Activated T-helper 9 cell treated with anti-CD3 and anti-CD28 coated beads, Interleukin-2, amount 50 U/mL, for 16 hours (primary cell): ENCODE data around the gene PLP1.
"Not testable (repeated sequence)": the region's sequence is repeated elsewhere in the genome, so short reads cannot be mapped to it uniquely, and the experiment has no call there.

Source experiments
- DNase-seq: peaks from one replicate; pipeline ENCODE4 v3.0.0-alpha.2; 2020; ENCODE audit warnings: low read depth

Gene PLP1

GRCh38 chrX:103781062-103781402 lies 4.4 kb downstream of the PLP1 start:
- DNase-seq = no peak

GRCh38 chrX:103781706-103782105 lies 5.1 kb downstream of the PLP1 start:
- no peak for DNase-seq

GRCh38 chrX:103782640-103783039 lies 6.0 kb downstream of the PLP1 start:
- no peak for DNase-seq

GRCh38 chrX:103783196-103783595 lies 6.6 kb downstream of the PLP1 start:
- DNase-seq = no peak

- no peak for DNase-seq
Measured at GRCh38 chrX:103783971-103784370, 7.3 kb downstream of the PLP1 start.

GRCh38 chrX:103789004-103789403 lies 12.4 kb downstream of the PLP1 start:
- DNase-seq = no peak

- DNase-seq = no peak
Measured at GRCh38 chrX:103791228-103791627, 14.6 kb downstream of the PLP1 start.

- DNase-seq = no peak
Measured at GRCh38 chrX:103791826-103792485, 15.3 kb downstream of the PLP1 start.

GRCh38 chrX:103792916-103793544 lies 16.4 kb downstream of the PLP1 start:
- DNase-seq = no peak

- no peak for DNase-seq
Measured at GRCh38 chrX:103793545-103793940, 16.9 kb downstream of the PLP1 start.

GRCh38 chrX:103794119-103794518 lies 17.5 kb downstream of the PLP1 start:
- DNase-seq = no peak

- no peak for DNase-seq
Measured at GRCh38 chrX:103797691-103798090, 21.1 kb downstream of the PLP1 start.

GRCh38 chrX:103800318-103800717 lies 23.7 kb downstream of the PLP1 start:
- DNase-seq = no peak

- no peak for DNase-seq
Measured at GRCh38 chrX:103805860-103806259, 29.2 kb downstream of the PLP1 start.

GRCh38 chrX:103806862-103807474 lies 30.3 kb downstream of the PLP1 start:
- DNase-seq = no peak

GRCh38 chrX:103811858-103812257 lies 35.2 kb downstream of the PLP1 start:
- no peak for DNase-seq

GRCh38 chrX:103817101-103817500 lies 40.5 kb downstream of the PLP1 start:
- DNase-seq = not testable (repeated sequence)

- no peak for DNase-seq
Measured at GRCh38 chrX:103817502-103817901, 40.9 kb downstream of the PLP1 start.

- DNase-seq = no peak
Measured at GRCh38 chrX:103818842-103819619, 42.4 kb downstream of the PLP1 start.

- DNase-seq = not testable (repeated sequence)
Measured at GRCh38 chrX:103820802-103821201, 44.2 kb downstream of the PLP1 start.

GRCh38 chrX:103823591-103823990 lies 47.0 kb downstream of the PLP1 start:
- DNase-seq = no peak

- DNase-seq = no peak
Measured at GRCh38 chrX:103825881-103826280, 49.2 kb downstream of the PLP1 start.

GRCh38 chrX:103828529-103828928 lies 51.9 kb downstream of the PLP1 start:
- DNase-seq = no peak
